ENCODE measurements around the gene DNASE2.

- no peak for TF ChIP-seq POLR2A (IDR thresholded peaks at IDR 0.05; ENCODE audit: extremely low read depth, insufficient read length)
- TF ChIP-seq CTCF (IDR thresholded peaks at IDR 0.05; ENCODE audit: low read depth, low read length), result no peak
- TF ChIP-seq, protein P1, sequence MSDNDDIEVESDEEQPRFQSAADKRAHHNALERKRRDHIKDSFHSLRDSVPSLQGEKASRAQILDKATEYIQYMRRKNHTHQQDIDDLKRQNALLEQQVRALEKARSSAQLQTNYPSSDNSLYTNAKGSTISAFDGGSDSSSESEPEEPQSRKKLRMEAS (IDR thresholded peaks at IDR 0.05; ENCODE audit: low read depth, low read length), result no peak
- no peak for TF ChIP-seq MYC (IDR thresholded peaks at IDR 0.05; ENCODE audit: low read depth, low read length)
Measured at GRCh38 chr19:12875086-12875485, 6.2 kb downstream of the DNASE2 start.

Data from NB4 (cell line).